Measurements from ENCODE around the gene ZNF385D.

ZNF385D gene

GRCh38 chr3:21457084-21457483, 293.9 kb downstream of the ZNF385D start:
- DNase-seq = no peak

GRCh38 chr3:21449738-21450137, 301.3 kb downstream of the ZNF385D start:
- DNase-seq = no peak

- DNase-seq = no peak
These were observed 303.4 kb downstream of the ZNF385D start for GRCh38 chr3:21447476-21448151.

GRCh38 chr3:21446945-21447475, 304.0 kb downstream of the ZNF385D start:
- no peak for DNase-seq

- DNase-seq = no peak
These were observed 305.0 kb downstream of the ZNF385D start for GRCh38 chr3:21446027-21446426.

- no peak for DNase-seq
These were observed 309.2 kb downstream of the ZNF385D start for GRCh38 chr3:21441821-21442220.

GRCh38 chr3:21436835-21437234, 314.2 kb downstream of the ZNF385D start:
- DNase-seq = peak in 6 of 56 donors; percentile 1 to 17 (median 4)

- no peak for DNase-seq
These were observed 315.1 kb downstream of the ZNF385D start for GRCh38 chr3:21435871-21436270.

- no peak for DNase-seq
These were observed 316.7 kb downstream of the ZNF385D start for GRCh38 chr3:21434310-21434709.

- no peak for DNase-seq
These were observed 317.3 kb downstream of the ZNF385D start for GRCh38 chr3:21433751-21434150.

GRCh38 chr3:21426920-21427319, 324.1 kb downstream of the ZNF385D start:
- DNase-seq = no peak

- DNase-seq = no peak
These were observed 325.3 kb downstream of the ZNF385D start for GRCh38 chr3:21425715-21426114.

- DNase-seq = no peak
These were observed 329.9 kb downstream of the ZNF385D start for GRCh38 chr3:21421096-21421495.

GRCh38 chr3:21417991-21418390, 333.0 kb downstream of the ZNF385D start:
- DNase-seq = no peak

GRCh38 chr3:21414506-21414905, 336.5 kb downstream of the ZNF385D start:
- no peak for DNase-seq

GRCh38 chr3:21411058-21411457, 340.0 kb downstream of the ZNF385D start:
- no peak for DNase-seq

GRCh38 chr3:21409401-21409800, 341.6 kb downstream of the ZNF385D start:
- DNase-seq = no peak

GRCh38 chr3:21407743-21408142, 343.3 kb downstream of the ZNF385D start:
- no peak for DNase-seq

GRCh38 chr3:21405671-21406667, 345.0 kb downstream of the ZNF385D start:
- DNase-seq = no peak

GRCh38 chr3:21398461-21398860, 352.5 kb downstream of the ZNF385D start:
- DNase-seq = no peak

GRCh38 chr3:21393683-21394311, 357.2 kb downstream of the ZNF385D start:
- no peak for DNase-seq

- DNase-seq = no peak
These were observed 358.5 kb downstream of the ZNF385D start for GRCh38 chr3:21392526-21392925.
